Lower leg skin (tissue), 4 donors: ENCODE data around the gene ADARB2. TPM values are rescaled to one million over a fixed set of nuclear protein-coding genes. Genes with fewer than 3 reads are reported as not detected.

ENCODE experiments used
- DNase-seq, 2 donors: peaks; one replicate each; pipeline ENCODE4 v3.0.0-alpha.2; 2019; ENCODE audit warnings: low spot score in 2 of 2
- H3K4me3 ChIP-seq: fragments of 200-600 bp; sonication (generic); 2 replicates; pipeline ENCODE4 v1.5.1; 2017; ENCODE audit warnings: mild to moderate bottlenecking, low read depth; ENCODE audit not compliant: poor library complexity, severe bottlenecking
- POLR2A ChIP-seq, 2 donors: fragments of 450-650 bp; IDR thresholded peaks; one replicate each; pipeline ENCODE4 v1.6.1; 2016 to 2017; ENCODE audit warnings: antibody characterized with exemption in 2 of 2, mild to moderate bottlenecking in 1 of 2, moderate library complexity in 1 of 2
- WGBS, 2 donors: methylation state at CpG; one replicate each; pipeline ENCODE4 v1.1.5; 2018; 5-methylcytosine and 5-hydroxymethylcytosine counted together
- intact Hi-C: fragments of 100-400 bp; cut with DNase I; formaldehyde crosslinking; loops from one replicate; pipeline ENCODE4 v1.15.0; 2023; ENCODE audit warnings: low total_unique reads
- total RNA-seq, 4 donors: library from RNA; depleted of rRNA; stranded (reverse); fragments of >200 nt; gene quantifications; one replicate each; pipeline ENCODE4 v1.1.0, GENCODE V29; 2016
- TF ChIP-seq, protein P1 (sequence below), 3 donors: fragments of 450-650 bp; IDR thresholded peaks; one replicate each; pipeline ENCODE4 v1.5.1; 2016; ENCODE audit warnings: antibody characterized with exemption in 3 of 3, mild to moderate bottlenecking in 3 of 3, moderate library complexity in 2 of 3

The ADARB2 gene
- total RNA-seq, 4 donors from 2014 or later, result 0.72 to 3.6 (median 1.8) TPM

DNA sequence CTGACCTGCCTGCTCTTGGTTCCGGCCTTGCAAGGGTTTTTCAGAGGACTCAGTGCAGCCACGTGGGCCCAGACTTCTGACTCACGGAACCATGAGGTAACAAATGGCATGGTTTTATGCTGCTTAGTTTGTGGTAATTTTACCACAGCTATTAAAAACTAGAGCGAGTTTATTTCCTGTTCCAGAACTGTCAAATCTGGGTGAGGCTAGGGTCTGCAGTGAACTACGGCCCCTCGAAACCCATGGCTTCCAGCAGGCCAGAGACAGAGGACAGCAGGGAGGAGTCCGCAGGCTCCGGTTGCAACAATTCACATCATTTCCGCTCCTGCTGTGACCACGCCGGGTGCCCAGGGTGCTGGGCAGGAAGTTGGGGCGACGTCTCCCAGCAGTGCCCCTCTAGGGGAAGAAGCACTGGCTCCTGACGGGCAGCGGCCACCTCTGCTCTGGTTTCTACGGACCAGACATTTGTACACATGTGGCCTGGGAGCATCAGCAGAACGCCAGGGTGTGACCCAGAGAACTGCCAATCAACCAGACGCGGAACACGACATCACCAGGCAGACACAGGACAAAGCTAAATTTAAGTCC is 74.8 kb downstream of the ADARB2 start:
- 85 to 90% methylated on average over 20 of the region's 20 CpGs for WGBS, 2 donors
- TF ChIP-seq POLR2A (IDR thresholded peaks at IDR 0.05), result no peak
- TF ChIP-seq, protein P1, sequence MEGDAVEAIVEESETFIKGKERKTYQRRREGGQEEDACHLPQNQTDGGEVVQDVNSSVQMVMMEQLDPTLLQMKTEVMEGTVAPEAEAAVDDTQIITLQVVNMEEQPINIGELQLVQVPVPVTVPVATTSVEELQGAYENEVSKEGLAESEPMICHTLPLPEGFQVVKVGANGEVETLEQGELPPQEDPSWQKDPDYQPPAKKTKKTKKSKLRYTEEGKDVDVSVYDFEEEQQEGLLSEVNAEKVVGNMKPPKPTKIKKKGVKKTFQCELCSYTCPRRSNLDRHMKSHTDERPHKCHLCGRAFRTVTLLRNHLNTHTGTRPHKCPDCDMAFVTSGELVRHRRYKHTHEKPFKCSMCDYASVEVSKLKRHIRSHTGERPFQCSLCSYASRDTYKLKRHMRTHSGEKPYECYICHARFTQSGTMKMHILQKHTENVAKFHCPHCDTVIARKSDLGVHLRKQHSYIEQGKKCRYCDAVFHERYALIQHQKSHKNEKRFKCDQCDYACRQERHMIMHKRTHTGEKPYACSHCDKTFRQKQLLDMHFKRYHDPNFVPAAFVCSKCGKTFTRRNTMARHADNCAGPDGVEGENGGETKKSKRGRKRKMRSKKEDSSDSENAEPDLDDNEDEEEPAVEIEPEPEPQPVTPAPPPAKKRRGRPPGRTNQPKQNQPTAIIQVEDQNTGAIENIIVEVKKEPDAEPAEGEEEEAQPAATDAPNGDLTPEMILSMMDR (IDR thresholded peaks at IDR 0.05), result no peak
- peak in 1 of 2 donors; percentile 49 for DNase-seq
- H3K4me3 ChIP-seq, result no peak overlapping the region
- intact Hi-C loops, result no loop called here

DNA sequence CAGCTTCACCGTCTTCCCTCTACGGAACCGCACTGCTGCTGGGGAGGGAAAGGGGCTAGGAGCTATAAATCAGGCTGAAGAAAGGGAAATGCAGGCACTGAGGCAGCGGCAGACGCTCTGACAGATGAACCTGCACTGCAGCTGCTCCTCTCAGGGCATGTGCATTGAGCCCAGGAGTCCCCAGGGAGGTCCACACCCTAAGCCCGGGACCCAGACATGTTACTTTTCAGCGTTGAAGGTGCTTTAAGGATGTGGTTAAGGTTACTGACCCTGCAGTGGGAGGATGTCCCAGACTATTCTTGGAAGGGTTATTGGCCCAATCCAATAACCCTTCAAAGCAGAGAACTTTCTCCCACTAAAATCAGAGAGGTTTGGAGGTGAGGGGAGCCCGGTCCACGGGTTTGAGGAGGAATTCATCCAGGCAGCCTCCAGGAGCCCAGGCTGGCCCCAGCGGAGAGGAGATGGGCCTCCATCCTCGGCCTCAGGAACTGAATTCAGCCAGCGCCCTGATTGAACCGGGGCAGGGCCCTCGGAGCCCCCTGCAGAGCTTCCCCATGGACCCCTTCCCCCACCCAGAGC is 75.4 kb downstream of the ADARB2 start:
- intact Hi-C loops, result no loop called here
- H3K4me3 ChIP-seq, result no peak overlapping the region
- WGBS, 2 donors, result 66 to 72% methylated on average over 14 of the region's 14 CpGs
- TF ChIP-seq POLR2A (IDR thresholded peaks at IDR 0.05), result no peak
- TF ChIP-seq, protein P1 (IDR thresholded peaks at IDR 0.05), result no peak
- DNase-seq, result peak in 1 of 2 donors; percentile 69

DNA sequence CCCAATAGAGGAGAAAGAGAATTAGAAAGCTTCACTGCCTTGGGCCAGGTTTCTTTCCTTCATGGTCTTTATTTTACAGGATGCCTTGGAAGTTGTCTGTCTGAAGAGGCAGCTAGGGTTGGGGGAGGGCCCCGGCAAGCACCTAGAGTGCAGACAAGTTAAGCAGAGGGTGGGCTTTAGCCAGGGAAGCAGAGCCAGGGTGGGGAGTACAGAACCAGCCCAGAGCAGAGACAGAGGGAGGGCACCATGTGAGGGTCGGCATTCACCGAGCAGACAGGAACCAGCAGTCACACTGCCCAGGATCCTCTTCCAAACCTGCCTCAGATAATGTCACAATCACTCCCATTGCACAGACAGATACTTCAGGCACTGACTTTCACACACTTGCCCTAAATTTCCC is 75.9 kb downstream of the ADARB2 start:
- no peak overlapping the region for H3K4me3 ChIP-seq
- intact Hi-C loops, result no loop called here
- peak in 1 of 2 donors; percentile 80 for DNase-seq
- TF ChIP-seq POLR2A (IDR thresholded peaks at IDR 0.05), result no peak
- TF ChIP-seq, protein P1 (IDR thresholded peaks at IDR 0.05), result no peak
- WGBS, 2 donors, result 92 to 95% methylated on average over 3 of the region's 3 CpGs

DNA sequence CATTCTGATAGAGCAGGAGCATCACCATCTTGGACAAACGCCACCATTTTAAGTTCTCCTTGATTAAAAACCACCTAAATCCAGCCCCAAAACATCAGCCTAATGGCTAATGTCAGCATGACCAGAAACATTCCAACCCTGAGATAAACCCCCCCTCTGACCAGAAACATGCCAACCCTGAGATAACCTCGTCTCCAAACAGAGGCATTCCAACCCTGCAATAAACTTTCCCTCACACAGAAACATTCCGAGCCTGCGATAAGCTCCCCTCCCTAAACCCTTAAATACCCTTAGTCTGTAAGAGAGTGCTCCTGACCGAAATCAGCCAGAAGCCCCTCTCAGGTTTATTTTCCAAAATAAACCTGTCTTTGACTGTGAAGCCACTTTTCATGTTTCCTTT is 76.5 kb downstream of the ADARB2 start:
- intact Hi-C loops, result no loop called here
- no peak for DNase-seq
- WGBS, 2 donors, result 69 to 77% methylated on average over 5 of the region's 5 CpGs
- TF ChIP-seq POLR2A (IDR thresholded peaks at IDR 0.05), result no peak
- TF ChIP-seq, protein P1 (IDR thresholded peaks at IDR 0.05), result no peak
- H3K4me3 ChIP-seq, result no peak overlapping the region

DNA sequence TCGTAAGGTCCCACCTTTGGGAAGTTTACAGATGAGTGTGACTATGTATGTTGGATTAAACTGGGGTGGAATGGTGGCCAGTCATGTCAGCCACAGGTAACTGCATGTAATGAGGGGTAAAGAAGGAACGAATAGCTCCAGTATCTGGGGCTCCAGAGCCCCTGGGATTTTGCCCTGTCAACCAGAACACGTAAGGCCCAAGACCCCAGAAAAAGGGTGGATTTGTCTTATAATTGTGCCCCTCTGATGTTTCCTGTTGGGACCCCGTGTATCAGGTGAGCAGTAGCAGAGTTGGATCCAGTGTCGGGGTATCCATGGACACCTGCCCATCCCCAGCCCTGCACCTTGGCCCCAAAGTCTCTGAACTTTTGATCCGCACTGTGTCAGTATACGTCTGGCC is 76.9 kb downstream of the ADARB2 start:
- H3K4me3 ChIP-seq, result no peak overlapping the region
- peak in 1 of 2 donors; percentile 74 for DNase-seq
- TF ChIP-seq POLR2A (IDR thresholded peaks at IDR 0.05), result no peak
- TF ChIP-seq, protein P1 (IDR thresholded peaks at IDR 0.05), result no peak
- WGBS, 2 donors, result 77 to 81% methylated on average over 7 of the region's 7 CpGs
- intact Hi-C loops, result no loop called here
